Heart right ventricle (tissue), 16 donors: ENCODE results near the gene TOPORS. TPM values are rescaled to one million over a fixed set of nuclear protein-coding genes. Genes with fewer than 3 reads are reported as not detected.
"Not testable (repeated sequence)": the region's sequence is repeated elsewhere in the genome, so short reads cannot be mapped to it uniquely, and the experiment has no call there.

ENCODE experiments used
- ATAC-seq, 8 donors: fragments of 200-7000 bp; cut with Tn5 transposase; one replicate each; pipeline ENCODE4 v1.9.1; 2020; ENCODE audit warnings: mild to moderate bottlenecking in 8 of 8, moderate library complexity in 8 of 8, moderate number of reproducible peaks in 1 of 8
- DNase-seq, 2 donors: peaks; one replicate each; pipeline ENCODE4 v3.0.0-alpha.2; 2020
- H3K27ac ChIP-seq, 10 donors: fragments of 200-600 bp; sonication (generic) in 2 of 10; one replicate each; pipeline versions ENCODE4 v1.5.0 to v1.8.0; 2020 to 2022; ENCODE audit warnings: mild to moderate bottlenecking in 3 of 10
- H3K27me3 ChIP-seq, 7 donors: fragments of 200-600 bp; one replicate each; pipeline ENCODE4 v1.8.0; 2021 to 2022; ENCODE audit warnings: mild to moderate bottlenecking in 2 of 7
- H3K36me3 ChIP-seq, 9 donors: fragments of 200-600 bp; sonication (generic) in 1 of 9; one replicate each; pipeline versions ENCODE4 v1.5.0 to v1.8.0; 2020 to 2022; ENCODE audit warnings: mild to moderate bottlenecking in 2 of 9
- H3K4me1 ChIP-seq, 9 donors: fragments of 200-600 bp; sonication (generic) in 1 of 9; one replicate each; pipeline versions ENCODE4 v1.5.0 to v1.8.0; 2020 to 2022; ENCODE audit warnings: mild to moderate bottlenecking in 4 of 9
- H3K4me3 ChIP-seq, 10 donors: fragments of 200-600 bp; sonication (generic) in 2 of 10; one replicate each; pipeline versions ENCODE4 v1.5.0 to v1.8.0; 2020 to 2022; ENCODE audit warnings: mild to moderate bottlenecking in 7 of 10, moderate library complexity in 2 of 10
- H3K9me3 ChIP-seq, 11 donors: fragments of 200-600 bp in 10 of 11; sonication (generic) in 2 of 11; one replicate each; pipeline versions ENCODE4 v1.5.0 to v1.8.0; 2013 to 2022; ENCODE audit warnings: mild to moderate bottlenecking in 2 of 11, control low read depth in 1 of 11, moderate library complexity in 1 of 11
- WGBS, 2 donors: extraction: QIAGEN DNeasy Blood & Tissue Kit; methylation state at CpG; one replicate each; pipeline ENCODE4 v1.1.7; 2013; ENCODE audit warnings: inconsistent platforms in 1 of 2; 5-methylcytosine and 5-hydroxymethylcytosine counted together
- intact Hi-C, 10 donors: fragments of 100-400 bp; cut with DNase I; formaldehyde crosslinking; loops; one replicate each; pipeline versions ENCODE4 v1.11.1 to v1.14.2; 2022
- polyA plus RNA-seq, 2 donors: library from polyadenylated mRNA; stranded (reverse); fragments of 200-250 nt; gene quantifications; one replicate each; pipeline ENCODE4 v1.2.3, GENCODE V29; 2013
- total RNA-seq, 10 donors: library from RNA; stranded (reverse); fragmentation: NEBNext Ultra II Directional in 3 of 10; extraction: Animal tissue kit (Norgen Biotek cat#: 25700) in 3 of 10; gene quantifications; one replicate each; pipeline versions ENCODE4 v1.2.1 to v1.2.4, GENCODE V29; 2021 to 2023
- TF ChIP-seq, protein P1 (sequence below), 9 donors: fragments of 200-600 bp; sonication (generic) in 2 of 9; IDR thresholded peaks; one replicate each; pipeline versions ENCODE4 v1.5.0 to v1.8.0; 2021 to 2022; ENCODE audit warnings: antibody characterized with exemption in 9 of 9, mild to moderate bottlenecking in 5 of 9, moderate library complexity in 1 of 9
- donor health status: Arrhythmogenic right ventricular cardiomyopathy.
- donor health status: ischemic (EF 13 %, LVEDD 7.1; RV severe dilation, severe dysfunction).
- donor health status: healthy with polysubstance abuse.
- donor health status: DM: no; HTN: yes; CAD: no.
- donor health status: DM: no; HTN: no; CAD: no.
- donor health status: ischemic (EF 25% LVEDD 6.9; RV normal size, moderate dysfunction).
- donor health status: ischemic (EF 25% LVEDD 5.7; RV mildly dilated, moderate dysfunction).
- donor health status: healthy.
- donor health status: DM: yes; HTN: yes; CAD: no.
- donor health status: Ischemic cardiomyopathy.
- donor health status: ischemic (EF 35%, LVEDD 5.7; RV mildly dilated, moderate dysfunction).
- donor health status: nonischemic (EF 11% LVEDD 7.7; RV severe dilation, severe dysfunction).
- donor health status: DM: yes; HTN: yes; CAD: no.
- donor health status: PGD.
- donor health status: ischemic (EF 29% LVEDD 5.4; RV normal size, mild dysfunction).
- donor health status: nonischemic (EF 23%, LVEDD 6.1; RV moderate dilation, normal function).

Gene TOPORS
- total and polyA plus RNA-seq, 12 donors = 4.4 to 11.1 (median 8.5) TPM

DNA sequence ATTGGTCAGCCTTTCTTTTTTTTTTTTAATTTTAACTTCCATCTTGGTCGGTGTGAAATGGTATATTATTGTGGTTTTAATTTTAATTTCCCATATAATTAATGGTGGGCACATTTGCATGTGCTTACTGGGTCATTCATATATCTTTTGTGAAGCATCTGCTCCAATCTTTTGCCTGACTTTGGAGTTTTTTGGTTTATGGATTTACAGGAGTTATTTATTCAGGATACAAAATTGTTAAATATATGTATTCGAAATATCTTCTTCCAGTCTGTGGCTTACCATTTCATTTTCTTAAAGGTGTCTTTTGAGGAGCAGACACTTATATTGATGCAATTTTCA lies 25.7 kb downstream of the TOPORS start:
- no peak for DNase-seq
- Histone ChIP-seq H3K27me3 (no peaks in the 10 kb centered on the region), H3K4me1 (peaks cover 4 to 41% (median 33%) of the 10 kb centered on the region in 9 donors), H3K9me3 (peaks cover 0 to 12% (median 0%) of the 10 kb centered on the region in 11 donors), H3K4me3 (peak overlapping the region; percentile 39 to 91 (median 68)), H3K27ac (peak overlapping the region; percentile 41 to 92 (median 84)), H3K36me3 (no peaks in the 10 kb centered on the region)
- TF ChIP-seq, protein P1, sequence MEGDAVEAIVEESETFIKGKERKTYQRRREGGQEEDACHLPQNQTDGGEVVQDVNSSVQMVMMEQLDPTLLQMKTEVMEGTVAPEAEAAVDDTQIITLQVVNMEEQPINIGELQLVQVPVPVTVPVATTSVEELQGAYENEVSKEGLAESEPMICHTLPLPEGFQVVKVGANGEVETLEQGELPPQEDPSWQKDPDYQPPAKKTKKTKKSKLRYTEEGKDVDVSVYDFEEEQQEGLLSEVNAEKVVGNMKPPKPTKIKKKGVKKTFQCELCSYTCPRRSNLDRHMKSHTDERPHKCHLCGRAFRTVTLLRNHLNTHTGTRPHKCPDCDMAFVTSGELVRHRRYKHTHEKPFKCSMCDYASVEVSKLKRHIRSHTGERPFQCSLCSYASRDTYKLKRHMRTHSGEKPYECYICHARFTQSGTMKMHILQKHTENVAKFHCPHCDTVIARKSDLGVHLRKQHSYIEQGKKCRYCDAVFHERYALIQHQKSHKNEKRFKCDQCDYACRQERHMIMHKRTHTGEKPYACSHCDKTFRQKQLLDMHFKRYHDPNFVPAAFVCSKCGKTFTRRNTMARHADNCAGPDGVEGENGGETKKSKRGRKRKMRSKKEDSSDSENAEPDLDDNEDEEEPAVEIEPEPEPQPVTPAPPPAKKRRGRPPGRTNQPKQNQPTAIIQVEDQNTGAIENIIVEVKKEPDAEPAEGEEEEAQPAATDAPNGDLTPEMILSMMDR (IDR thresholded peaks at IDR 0.05) = no peak
- 12 to 16% methylated on average over 2 of the region's 2 CpGs for WGBS, 2 donors
- ATAC-seq = no peak
- intact Hi-C loops = loop anchor here in 7 of 10 donors (1.0 to 10.0 kb wide), 9 partner anchors 24 to 148 kb away; partner anchors contain the start of genes ACO1 (in 3 of the 7) and NDUFB6 (in 2 of the 7)

DNA sequence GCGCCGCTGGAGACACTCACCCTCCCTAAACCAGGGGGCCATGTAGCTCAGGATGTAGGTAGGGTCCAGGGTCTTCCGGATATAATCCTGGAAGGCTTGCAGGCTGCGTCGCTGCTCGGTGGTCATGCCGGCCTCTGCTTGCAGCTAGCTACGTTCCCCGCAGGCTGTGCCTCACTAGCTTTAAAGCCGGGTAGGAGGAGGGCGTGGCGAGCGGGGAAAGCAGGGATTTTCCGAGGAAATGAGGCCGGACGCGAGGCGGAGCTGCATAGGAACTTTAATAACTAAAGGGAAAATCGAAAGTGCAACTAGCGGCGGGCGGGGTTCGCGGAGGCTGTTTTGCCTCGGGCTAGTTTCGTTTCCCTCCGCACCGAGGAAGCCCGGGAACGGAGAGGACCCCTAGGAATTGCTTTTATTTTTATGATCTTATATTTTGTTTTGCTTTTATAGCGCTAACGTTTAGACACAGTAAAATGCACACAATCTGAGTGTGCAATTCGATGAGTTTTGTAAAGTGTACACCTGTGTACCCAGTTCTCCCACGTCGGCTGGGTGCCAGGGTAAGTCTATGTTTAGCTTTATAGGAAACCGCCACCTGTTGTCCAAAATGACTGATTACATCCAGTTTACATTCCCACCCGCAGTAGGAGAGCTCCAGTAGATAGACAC lies 26.2 kb downstream of the TOPORS start, which contains the start of gene RIGI:
RIGI (minus strand) TSS at position 156 of the 666 bp plus-strand sequence; CDS start at position 126, 30 bp downstream.
- peak within 1 kb of the TSS; percentile 41 to 92 (median 84) for H3K27ac ChIP-seq
- no peaks in the 10 kb centered on the region for H3K36me3 ChIP-seq
- ATAC-seq (peak; percentile 94 to 97 (median 96)), DNase-seq (peak; percentile 91 to 96)
- peaks cover 4 to 41% (median 33%) of the 10 kb centered on the region in 9 donors for H3K4me1 ChIP-seq
- intact Hi-C loops = loop anchor here in 7 of 10 donors (1.0 to 10.0 kb wide), 9 partner anchors 25 to 147 kb away; partner anchors contain the start of genes ACO1 (in 3 of the 7) and NDUFB6 (in 2 of the 7)
- peak within 1 kb of the TSS; percentile 39 to 91 (median 68) for H3K4me3 ChIP-seq
- WGBS, 2 donors = 0% methylated on average over 37 of the region's 37 CpGs
- H3K27me3 ChIP-seq = no peaks in the 10 kb centered on the region
- TF ChIP-seq, protein P1 (IDR thresholded peaks at IDR 0.05) = peak in 8 of 9 donors; percentile 39 to 72 (median 54)
- H3K9me3 ChIP-seq = peaks cover 0 to 8% (median 0%) of the 10 kb centered on the region in 11 donors

DNA sequence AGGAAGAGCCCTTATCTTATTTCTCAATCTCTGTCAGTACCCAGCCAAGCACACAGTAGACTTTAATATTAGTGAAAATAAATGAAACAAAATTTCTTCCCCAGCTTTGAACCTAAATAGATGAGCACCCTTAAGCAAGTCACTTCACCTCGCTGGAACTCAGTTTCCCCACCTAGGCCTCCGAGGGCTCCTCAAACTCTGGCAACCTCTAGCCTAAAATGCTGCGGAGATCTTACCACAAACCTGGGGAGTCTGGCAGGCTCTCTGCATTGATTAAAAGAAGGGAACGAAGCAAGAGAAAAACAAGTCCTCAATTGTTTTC lies 26.7 kb downstream of the TOPORS start:
- intact Hi-C loops = loop anchor here in 7 of 10 donors (1.0 to 10.0 kb wide), 9 partner anchors 25 to 147 kb away; partner anchors contain the start of genes ACO1 (in 3 of the 7) and NDUFB6 (in 2 of the 7)
- H3K4me3 ChIP-seq = peak overlapping the region; percentile 39 to 91 (median 68)
- H3K4me1 ChIP-seq = peaks cover 4 to 41% (median 33%) of the 10 kb centered on the region in 9 donors
- peak overlapping the region; percentile 41 to 92 (median 84) for H3K27ac ChIP-seq
- ATAC-seq (peak in 2 of 8 donors; percentile 7 to 24), DNase-seq (no peak)
- H3K27me3 ChIP-seq = no peaks in the 10 kb centered on the region
- H3K9me3 ChIP-seq = peaks cover 0 to 3% (median 0%) of the 10 kb centered on the region in 11 donors
- TF ChIP-seq, protein P1 (IDR thresholded peaks at IDR 0.05) = no peak
- H3K36me3 ChIP-seq = no peaks in the 10 kb centered on the region
- WGBS, 2 donors = 2 to 4% methylated on average over 4 of the region's 4 CpGs

DNA sequence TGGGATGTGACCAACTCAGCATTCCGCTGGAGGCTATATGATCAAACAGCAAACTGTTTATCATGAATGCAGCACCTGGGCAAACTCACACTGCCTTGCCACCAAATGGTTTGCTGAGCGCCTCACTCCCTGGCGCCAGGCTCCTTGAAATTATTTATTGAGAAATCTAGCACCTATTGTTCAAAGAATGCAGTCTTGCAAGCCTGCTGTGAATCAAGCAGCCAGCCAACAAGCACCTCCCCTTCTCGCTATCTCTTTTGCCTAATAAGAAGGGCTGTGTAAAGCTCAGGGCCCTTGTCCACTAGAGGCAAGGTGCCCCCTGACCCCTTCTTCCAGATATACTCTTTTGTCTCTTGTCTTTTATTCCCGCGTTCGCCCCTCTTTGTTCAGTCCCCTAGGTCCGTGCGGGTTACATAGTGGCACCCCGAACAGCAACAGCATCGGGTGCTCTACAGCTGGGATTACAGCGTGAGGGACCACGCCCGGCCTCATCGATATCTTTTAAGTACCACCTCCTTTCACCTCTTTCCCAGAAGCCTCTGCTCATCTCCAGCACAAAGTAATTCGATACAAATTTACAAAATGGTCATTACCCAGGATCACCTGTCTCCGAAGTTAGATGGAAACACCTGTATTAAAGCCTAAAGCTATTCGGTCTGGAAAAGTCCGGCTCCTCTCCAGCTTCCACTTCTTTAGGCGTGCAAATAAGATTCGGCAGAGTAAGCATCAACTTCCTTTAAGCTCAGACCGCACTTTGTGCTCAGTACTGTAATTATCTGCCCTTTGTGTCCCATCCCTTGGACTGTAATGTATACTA lies 27.3 kb downstream of the TOPORS start:
- TF ChIP-seq, protein P1 (IDR thresholded peaks at IDR 0.05) = no peak
- intact Hi-C loops = loop anchor here in 5 of 10 donors (5.0 to 10.0 kb wide), 5 partner anchors 33 to 143 kb away; partner anchors contain the start of genes ACO1 (in 3 of the 5) and NDUFB6 (in 2 of the 5)
- peak overlapping the region; percentile 39 to 91 (median 68) for H3K4me3 ChIP-seq
- H3K36me3 ChIP-seq = peaks cover 0 to 3% (median 0%) of the 10 kb centered on the region in 9 donors
- H3K27me3 ChIP-seq = no peaks in the 10 kb centered on the region
- WGBS, 2 donors = 39 to 45% methylated on average over 22 of the region's 22 CpGs
- H3K27ac ChIP-seq = peak overlapping the region in 9 of 10 donors; percentile 69 to 92 (median 85)
- no peak for DNase-seq
- H3K9me3 ChIP-seq = no peaks in the 10 kb centered on the region
- H3K4me1 ChIP-seq = peaks cover 4 to 42% (median 33%) of the 10 kb centered on the region in 9 donors
- peak; percentile 6 to 52 (median 26) for ATAC-seq

DNA sequence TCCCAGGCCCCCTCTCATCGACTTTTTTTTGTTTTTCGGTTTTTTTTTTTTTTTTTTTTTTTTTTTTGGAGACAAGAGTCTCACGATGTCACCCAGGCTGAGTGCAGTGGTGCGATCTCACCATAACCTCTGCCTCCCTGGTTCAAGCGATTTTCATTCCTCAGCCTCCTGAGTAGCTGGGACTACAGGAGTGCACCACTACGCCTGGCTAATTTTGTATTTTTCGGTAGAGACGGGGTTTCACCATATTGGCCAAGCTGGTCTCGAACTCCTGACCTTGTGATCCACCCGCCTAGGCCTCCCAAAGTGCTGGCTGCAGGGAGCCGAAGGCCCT lies 27.9 kb downstream of the TOPORS start:
- Histone ChIP-seq H3K27ac (peak overlapping the region in 7 of 10 donors; percentile 69 to 92 (median 85)), H3K4me1 (peaks cover 4 to 43% (median 33%) of the 10 kb centered on the region in 9 donors), H3K4me3 (peak overlapping the region in 9 of 10 donors; percentile 46 to 91 (median 70))
- peak in 1 of 8 donors; percentile 10 for ATAC-seq
- H3K36me3 ChIP-seq, H3K27me3 ChIP-seq, DNase-seq, H3K9me3 ChIP-seq: not testable (repeated sequence)
- WGBS, 2 donors = 85 to 87% methylated on average over 11 of the region's 11 CpGs
- intact Hi-C loops = loop anchor here in 4 of 10 donors (10.0 kb wide), 3 partner anchors 50 to 140 kb away; partner anchors contain the start of genes NDUFB6 (in 2 of the 4) and ACO1 (in 1 of the 4)
